Keratinocyte (primary cell): ENCODE results near the gene CCT2.

Experiments used
- EZH2 ChIP-seq: IDR thresholded peaks from one replicate; pipeline ENCODE4 v1.6.1; 2012; ENCODE audit warnings: inconsistent platforms, mild to moderate bottlenecking, low read length, moderate library complexity
- TF ChIP-seq, protein P1 (sequence below), 3 experiments: IDR thresholded peaks in 1 of 3; conservative IDR thresholded peaks in 1 of 3; optimal IDR thresholded peaks in 1 of 3; 2 replicates in 2 of 3; 3 replicates in 1 of 3; pipeline versions ENCODE3 to v1.5.1; 2011; ENCODE audit warnings: low read length in 3 of 3, mild to moderate bottlenecking in 3 of 3, moderate library complexity in 2 of 3, control low read depth in 1 of 3, inconsistent platforms in 1 of 3; ENCODE audit not compliant: insufficient read depth in 2 of 3; ENCODE audit errors: extremely low read depth in 1 of 3

DNA sequence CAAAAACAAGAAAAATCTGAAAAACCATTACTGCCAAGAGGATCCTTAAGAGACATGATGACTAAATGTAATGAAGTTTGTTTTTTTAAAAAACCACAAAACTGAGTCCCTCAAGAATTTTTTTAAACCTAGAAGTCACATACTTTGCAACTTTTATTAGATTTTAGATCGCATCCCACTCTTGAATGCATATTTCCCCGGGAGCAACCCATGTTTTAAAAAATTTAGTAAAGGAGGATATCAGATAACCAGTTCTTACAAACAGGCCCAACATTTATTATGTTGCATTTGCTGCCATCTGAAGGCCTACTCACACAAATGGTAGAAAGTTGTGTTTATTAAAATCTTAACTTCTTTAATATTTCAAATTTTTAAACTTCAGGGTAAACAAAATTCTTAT lies 44.3 kb upstream of the CCT2 start:
- TF ChIP-seq, protein P1, sequence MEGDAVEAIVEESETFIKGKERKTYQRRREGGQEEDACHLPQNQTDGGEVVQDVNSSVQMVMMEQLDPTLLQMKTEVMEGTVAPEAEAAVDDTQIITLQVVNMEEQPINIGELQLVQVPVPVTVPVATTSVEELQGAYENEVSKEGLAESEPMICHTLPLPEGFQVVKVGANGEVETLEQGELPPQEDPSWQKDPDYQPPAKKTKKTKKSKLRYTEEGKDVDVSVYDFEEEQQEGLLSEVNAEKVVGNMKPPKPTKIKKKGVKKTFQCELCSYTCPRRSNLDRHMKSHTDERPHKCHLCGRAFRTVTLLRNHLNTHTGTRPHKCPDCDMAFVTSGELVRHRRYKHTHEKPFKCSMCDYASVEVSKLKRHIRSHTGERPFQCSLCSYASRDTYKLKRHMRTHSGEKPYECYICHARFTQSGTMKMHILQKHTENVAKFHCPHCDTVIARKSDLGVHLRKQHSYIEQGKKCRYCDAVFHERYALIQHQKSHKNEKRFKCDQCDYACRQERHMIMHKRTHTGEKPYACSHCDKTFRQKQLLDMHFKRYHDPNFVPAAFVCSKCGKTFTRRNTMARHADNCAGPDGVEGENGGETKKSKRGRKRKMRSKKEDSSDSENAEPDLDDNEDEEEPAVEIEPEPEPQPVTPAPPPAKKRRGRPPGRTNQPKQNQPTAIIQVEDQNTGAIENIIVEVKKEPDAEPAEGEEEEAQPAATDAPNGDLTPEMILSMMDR (optimal IDR thresholded peaks at IDR 0.05 in 1 of 3, IDR thresholded peaks at IDR 0.05 in 1 of 3, conservative IDR thresholded peaks at IDR 0.05 in 1 of 3; ENCODE audit: extremely low read depth in 1 of 3, insufficient read depth in 2 of 3, low read length in 3 of 3), result no peak
- no peak for TF ChIP-seq EZH2
